SK-N-DZ (cell line): Measurements from ENCODE around the gene MRPL33.
"Not testable (repeated sequence)": the region's sequence is repeated elsewhere in the genome, so short reads cannot be mapped to it uniquely, and the experiment has no call there.

ENCODE experiments used
- DNase-seq: peaks from one replicate; pipeline ENCODE4 v3.0.0-alpha.2; 2015; ENCODE audit warnings: low spot score

Gene MRPL33

DNA sequence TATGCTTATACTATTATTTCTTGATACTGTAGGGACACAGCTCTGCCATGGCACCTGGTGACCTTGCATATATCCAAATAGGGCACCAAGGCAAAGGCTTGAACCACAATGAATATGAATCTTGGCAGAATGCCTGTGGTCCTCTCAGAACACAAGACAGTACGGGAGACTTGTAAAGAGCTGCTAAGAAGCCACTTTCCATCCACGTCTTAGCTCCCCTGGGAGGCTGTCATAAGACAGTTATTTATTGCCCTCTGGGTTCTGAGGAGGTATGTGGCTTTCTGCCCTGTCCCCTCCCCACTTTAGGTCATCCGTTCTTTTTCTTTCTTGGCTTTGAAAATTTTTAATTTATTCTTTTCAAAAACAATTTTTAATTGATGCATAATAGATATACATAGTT lies 29.8 kb upstream of the MRPL33 start:
- DNase-seq: no peak

GRCh38 chr2:27742571-27742970 lies 28.9 kb upstream of the MRPL33 start:
- no peak for DNase-seq

GRCh38 chr2:27745494-27745893 lies 26.0 kb upstream of the MRPL33 start:
- DNase-seq: not testable (repeated sequence)

GRCh38 chr2:27746325-27746724 lies 25.2 kb upstream of the MRPL33 start:
- DNase-seq: no peak

DNA sequence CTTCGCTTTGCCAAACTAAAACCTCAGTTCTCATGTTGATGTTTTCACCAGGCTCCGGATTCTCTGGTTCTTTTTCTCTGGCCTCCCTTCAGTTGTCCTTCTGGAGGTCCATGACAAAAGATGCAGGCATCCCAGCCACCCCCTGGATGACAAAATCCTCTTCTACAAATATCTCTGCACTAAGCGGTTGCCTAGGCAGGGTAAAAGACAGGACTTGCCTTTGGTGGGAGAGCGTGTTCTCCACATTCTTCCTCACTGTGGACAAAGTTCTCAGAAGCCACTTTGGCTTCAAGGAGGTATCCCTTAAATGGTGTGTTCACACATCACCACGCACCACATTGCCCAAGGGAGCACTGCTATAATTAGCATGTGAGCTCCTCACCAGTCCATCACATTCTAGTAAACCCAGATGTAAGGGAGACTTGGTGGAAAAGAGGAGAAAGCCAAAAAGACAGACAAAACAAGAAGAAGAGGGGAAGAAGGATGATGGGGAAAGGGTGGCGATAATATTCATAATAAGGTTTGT lies 23.6 kb upstream of the MRPL33 start:
- no peak for DNase-seq

DNA sequence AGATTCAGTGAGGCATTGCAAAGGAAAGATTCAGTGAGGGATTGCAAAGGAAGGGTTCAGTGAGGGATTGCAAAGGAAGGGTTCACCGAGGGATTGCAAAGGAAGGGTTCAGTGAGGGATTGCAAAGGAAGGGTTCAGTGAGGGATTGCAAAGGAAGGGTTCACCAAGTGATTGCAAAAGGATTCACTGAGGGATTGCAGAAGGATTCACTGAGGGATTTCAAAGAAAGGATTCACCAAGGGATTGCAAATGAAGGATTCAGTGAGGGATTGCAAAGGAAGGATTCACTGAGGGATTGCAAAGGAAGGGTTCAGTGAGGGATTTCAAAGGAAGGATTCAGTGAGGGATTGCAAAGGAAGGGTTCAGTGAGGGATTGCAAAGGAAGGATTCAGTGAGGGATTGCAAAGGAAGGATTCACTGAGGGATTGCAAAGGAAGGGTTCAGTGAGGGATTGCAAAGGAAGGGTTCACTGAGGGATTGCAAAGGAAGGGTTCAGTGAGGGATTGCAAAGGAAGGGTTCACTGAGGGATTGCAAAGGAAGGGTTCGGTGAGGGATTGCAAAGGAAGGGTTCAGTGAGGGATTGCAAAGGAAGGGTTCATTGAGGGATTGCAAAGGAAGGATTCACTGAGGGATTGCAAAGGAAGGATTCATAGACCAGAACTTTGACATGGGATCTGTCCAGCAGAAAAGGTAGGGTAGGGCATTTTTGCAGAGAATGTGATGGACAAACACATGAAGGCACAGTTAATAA lies 22.5 kb upstream of the MRPL33 start:
- not testable (repeated sequence) for DNase-seq

GRCh38 chr2:27751377-27751776 lies 20.1 kb upstream of the MRPL33 start:
- no peak for DNase-seq

GRCh38 chr2:27752551-27753237 lies 18.8 kb upstream of the MRPL33 start:
- peak; percentile 41 for DNase-seq

GRCh38 chr2:27754138-27754588 lies 17.4 kb upstream of the MRPL33 start:
- DNase-seq: no peak

GRCh38 chr2:27754831-27755230 lies 16.7 kb upstream of the MRPL33 start:
- no peak for DNase-seq

DNA sequence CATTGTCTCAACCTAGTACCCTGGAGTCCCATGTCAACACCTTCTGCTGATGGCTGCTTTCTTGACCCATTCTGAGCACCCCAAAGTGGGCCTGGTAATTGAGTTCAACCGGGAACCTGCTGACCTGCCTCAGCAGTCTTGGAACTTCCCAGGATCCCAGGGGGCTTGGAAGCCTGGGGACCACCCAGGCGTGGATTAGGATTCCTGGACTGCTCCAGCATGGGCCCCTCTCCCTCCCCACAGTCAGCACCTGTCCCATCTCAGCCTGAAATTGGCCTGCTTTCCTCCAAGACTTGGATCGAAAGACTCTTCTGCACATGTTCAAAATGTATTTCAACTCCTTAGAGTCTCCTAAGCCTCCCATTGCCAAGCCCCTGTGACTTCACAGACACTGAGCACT lies 15.4 kb upstream of the MRPL33 start:
- DNase-seq: no peak

GRCh38 chr2:27756544-27757498 lies 14.7 kb upstream of the MRPL33 start:
- DNase-seq: no peak

GRCh38 chr2:27762951-27763906 lies 8.3 kb upstream of the MRPL33 start:
- DNase-seq: no peak

DNA sequence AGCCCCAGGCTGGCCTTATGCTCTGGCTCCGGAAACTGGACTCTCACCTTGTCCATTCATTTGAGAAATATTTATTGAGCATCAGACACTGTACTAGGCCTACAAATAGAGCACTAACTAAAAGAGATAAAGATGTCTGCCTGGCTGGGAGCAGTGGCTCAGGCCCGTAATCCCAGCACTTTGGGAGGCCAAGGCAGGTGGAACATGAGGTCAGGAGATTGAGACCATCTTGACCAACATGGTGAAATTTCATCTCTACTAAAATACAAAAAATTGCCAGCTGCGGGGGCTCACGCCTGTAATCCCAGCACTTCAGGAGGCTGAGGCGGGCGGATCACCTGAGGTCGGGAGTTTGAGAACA lies 7.6 kb upstream of the MRPL33 start:
- no peak for DNase-seq

- not testable (repeated sequence) for DNase-seq
These were observed 7.0 kb upstream of the MRPL33 start for GRCh38 chr2:27764526-27764925.

GRCh38 chr2:27765621-27766286 lies 5.8 kb upstream of the MRPL33 start:
- peak; percentile 55 for DNase-seq

DNA sequence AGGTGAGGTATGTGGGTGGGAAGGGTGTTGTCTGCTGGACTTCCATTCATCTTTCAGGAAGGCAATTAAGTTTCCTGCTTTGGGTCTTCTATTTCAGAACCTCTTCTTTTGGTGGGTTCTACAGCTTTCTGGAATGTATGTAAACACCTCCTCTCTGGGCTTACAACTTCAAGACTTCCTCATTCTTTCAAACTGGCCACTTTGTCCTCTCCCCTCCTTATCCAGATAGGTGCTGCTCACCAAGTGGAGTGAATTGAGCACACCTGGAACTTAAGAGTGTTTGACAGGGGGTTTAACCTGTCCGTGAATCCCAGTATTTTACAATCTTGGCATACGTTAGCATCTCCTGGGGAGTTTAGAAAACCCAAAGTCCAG lies 5.2 kb upstream of the MRPL33 start:
- DNase-seq: no peak

DNA sequence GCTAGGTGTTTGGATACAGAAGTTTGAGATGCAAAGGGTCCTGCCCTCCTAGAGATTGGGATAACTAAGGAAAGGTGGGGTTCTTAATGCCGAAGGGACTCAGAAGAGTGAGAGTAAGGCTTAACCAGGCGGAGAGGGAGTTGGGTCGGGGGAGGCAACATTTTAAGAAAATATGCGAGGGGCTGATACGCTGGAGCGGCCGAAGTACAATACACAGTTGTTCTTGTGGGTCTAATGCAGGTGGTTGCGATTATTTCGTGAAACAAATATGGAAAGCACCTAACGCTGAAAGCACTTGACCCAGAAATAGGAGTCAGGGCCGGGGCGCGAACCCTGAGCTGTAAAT lies 344 bp upstream of the MRPL33 start:
- DNase-seq: no peak

DNA sequence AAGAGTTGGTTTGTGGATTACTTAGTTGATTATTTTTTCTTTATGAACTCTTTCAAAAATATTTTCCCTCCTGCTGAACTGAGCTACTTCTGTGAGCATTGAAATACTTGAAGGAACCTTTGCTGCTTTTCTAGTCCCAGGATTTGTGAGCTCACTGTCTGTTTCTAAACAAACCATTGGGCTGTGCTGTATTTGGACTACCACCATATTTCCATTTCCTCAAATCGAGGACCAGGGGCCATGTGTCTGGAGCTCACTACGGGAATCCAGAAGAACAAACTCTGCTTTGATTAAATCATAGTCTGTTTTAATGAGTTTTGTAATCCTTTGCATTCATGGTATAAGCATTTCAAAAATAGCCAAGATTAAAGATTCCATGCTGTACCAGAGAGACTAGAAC lies 1.3 kb downstream of the MRPL33 start:
- DNase-seq: no peak

DNA sequence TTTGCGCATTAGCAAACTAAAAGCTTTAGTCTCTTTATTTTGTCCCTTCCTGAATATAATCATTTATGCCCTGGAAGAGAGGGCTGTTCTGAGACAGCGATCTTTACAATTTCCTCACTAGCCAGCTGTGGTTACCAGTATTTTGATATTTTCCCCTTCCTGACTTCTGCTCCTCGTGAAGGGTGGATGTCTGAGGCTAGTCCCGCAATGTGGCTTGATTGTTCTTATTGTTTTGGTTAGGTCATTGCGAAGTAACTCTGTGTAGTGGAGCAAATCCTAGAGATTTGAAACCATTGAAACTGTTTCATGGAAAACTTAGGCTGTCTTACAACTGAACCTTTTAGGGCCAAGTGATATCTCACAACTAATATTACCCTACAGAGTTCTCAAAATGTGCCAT lies 2.4 kb downstream of the MRPL33 start:
- DNase-seq: no peak
